Measurements from ENCODE around the gene RBM5. TPM values are rescaled to one million over a fixed set of nuclear protein-coding genes. Genes with fewer than 3 reads are reported as not detected.
A peak's percentile ranks its signal among the peaks of the same experiment; 100 is the strongest.

The RBM5 gene
- total and polyA plus RNA-seq, 2 experiments from 2014 or later, result 44.9 to 111 TPM

GRCh38 chr3:50057756-50058155 lies 31.0 kb upstream of the RBM5 start:
- H2AFZ ChIP-seq, result no peak overlapping the region

More at GRCh38 chr3:50057756-50058155, 31.0 kb upstream of the RBM5 start:
- peaks cover 43% of the 10 kb centered on the region for H3K36me3 ChIP-seq (ENCODE audit: insufficient read depth)
- no peak for DNase-seq (ENCODE audit: low spot score)
- ATAC-seq, result no peak
- H4K20me1 ChIP-seq (replicated peaks; ENCODE audit: insufficient read depth), result peaks cover 10% of the 10 kb centered on the region; the same call in 1 of the 2 replicates
- H3K4me3 ChIP-seq, result no peak overlapping the region
- no peaks in the 10 kb centered on the region for H3K79me2 ChIP-seq (replicated peaks; ENCODE audit: insufficient read depth)
- TF ChIP-seq, protein P1, sequence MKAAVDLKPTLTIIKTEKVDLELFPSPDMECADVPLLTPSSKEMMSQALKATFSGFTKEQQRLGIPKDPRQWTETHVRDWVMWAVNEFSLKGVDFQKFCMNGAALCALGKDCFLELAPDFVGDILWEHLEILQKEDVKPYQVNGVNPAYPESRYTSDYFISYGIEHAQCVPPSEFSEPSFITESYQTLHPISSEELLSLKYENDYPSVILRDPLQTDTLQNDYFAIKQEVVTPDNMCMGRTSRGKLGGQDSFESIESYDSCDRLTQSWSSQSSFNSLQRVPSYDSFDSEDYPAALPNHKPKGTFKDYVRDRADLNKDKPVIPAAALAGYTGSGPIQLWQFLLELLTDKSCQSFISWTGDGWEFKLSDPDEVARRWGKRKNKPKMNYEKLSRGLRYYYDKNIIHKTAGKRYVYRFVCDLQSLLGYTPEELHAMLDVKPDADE (IDR thresholded peaks at IDR 0.05), result no peak
- TF ChIP-seq ZNF462 (CRISPR knock-in tag; IDR thresholded peaks at IDR 0.05) (no peak), CREB1 (CRISPR knock-in tag; IDR thresholded peaks at IDR 0.05; ENCODE audit: low read depth) (no peak), STAT1 (IDR thresholded peaks at IDR 0.05; ENCODE audit: unreplicated experiment) (no peak), JUNB (IDR thresholded peaks at IDR 0.05; ENCODE audit: unreplicated experiment) (no peak), ZNF331 (CRISPR knock-in tag; IDR thresholded peaks at IDR 0.05; ENCODE audit: low read depth) (no peak), EZH2 (IDR thresholded peaks at IDR 0.05; ENCODE audit: low read depth, unreplicated experiment) (no peak), EZH2phosphoT487 (IDR thresholded peaks at IDR 0.05; ENCODE audit: unreplicated experiment) (no peak), POLR2AphosphoS5 (IDR thresholded peaks at IDR 0.05; ENCODE audit: low read depth) (no peak), NANOG (IDR thresholded peaks at IDR 0.05; ENCODE audit: borderline replicate concordance) (no peak), CTCF (conservative IDR thresholded peaks at IDR 0.05; ENCODE audit: low read depth in 2 of 2) (no peak), ZNF114 (CRISPR knock-in tag; IDR thresholded peaks at IDR 0.05) (no peak)
- TF ChIP-seq, protein P2, sequence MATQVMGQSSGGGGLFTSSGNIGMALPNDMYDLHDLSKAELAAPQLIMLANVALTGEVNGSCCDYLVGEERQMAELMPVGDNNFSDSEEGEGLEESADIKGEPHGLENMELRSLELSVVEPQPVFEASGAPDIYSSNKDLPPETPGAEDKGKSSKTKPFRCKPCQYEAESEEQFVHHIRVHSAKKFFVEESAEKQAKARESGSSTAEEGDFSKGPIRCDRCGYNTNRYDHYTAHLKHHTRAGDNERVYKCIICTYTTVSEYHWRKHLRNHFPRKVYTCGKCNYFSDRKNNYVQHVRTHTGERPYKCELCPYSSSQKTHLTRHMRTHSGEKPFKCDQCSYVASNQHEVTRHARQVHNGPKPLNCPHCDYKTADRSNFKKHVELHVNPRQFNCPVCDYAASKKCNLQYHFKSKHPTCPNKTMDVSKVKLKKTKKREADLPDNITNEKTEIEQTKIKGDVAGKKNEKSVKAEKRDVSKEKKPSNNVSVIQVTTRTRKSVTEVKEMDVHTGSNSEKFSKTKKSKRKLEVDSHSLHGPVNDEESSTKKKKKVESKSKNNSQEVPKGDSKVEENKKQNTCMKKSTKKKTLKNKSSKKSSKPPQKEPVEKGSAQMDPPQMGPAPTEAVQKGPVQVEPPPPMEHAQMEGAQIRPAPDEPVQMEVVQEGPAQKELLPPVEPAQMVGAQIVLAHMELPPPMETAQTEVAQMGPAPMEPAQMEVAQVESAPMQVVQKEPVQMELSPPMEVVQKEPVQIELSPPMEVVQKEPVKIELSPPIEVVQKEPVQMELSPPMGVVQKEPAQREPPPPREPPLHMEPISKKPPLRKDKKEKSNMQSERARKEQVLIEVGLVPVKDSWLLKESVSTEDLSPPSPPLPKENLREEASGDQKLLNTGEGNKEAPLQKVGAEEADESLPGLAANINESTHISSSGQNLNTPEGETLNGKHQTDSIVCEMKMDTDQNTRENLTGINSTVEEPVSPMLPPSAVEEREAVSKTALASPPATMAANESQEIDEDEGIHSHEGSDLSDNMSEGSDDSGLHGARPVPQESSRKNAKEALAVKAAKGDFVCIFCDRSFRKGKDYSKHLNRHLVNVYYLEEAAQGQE (IDR thresholded peaks at IDR 0.05; ENCODE audit: unreplicated experiment), result no peak
- peak overlapping the region; percentile 69; the same call in 1 of the 2 replicates for H3K27ac ChIP-seq (ENCODE audit: low read depth)
- no peaks in the 10 kb centered on the region for H3K4me1 Mint-ChIP-seq
- H3K4me3 Mint-ChIP-seq, result no peak overlapping the region
- H3K36me3 Mint-ChIP-seq (ENCODE audit: low read depth), result peaks cover 66% of the 10 kb centered on the region
- H3K9me3 Mint-ChIP-seq, result no peaks in the 10 kb centered on the region
- no peak overlapping the region for H3K4me2 ChIP-seq
- no peaks in the 10 kb centered on the region for H3K9me2 ChIP-seq (ENCODE audit: insufficient read depth)
- peaks cover under 1% of the 10 kb centered on the region for H3K27me3 Mint-ChIP-seq (ENCODE audit: insufficient read depth, low read depth, poor library complexity)
- H3K4me1 ChIP-seq (ENCODE audit: insufficient read depth), result no peaks in the 10 kb centered on the region
- H3K27ac Mint-ChIP-seq, result no peak overlapping the region
- H3F3A ChIP-seq (replicated peaks; ENCODE audit: low read depth), result peaks cover 15% of the 10 kb centered on the region; the same call in 1 of the 2 replicates
- H3K27me3 ChIP-seq (ENCODE audit: insufficient read depth), result no peaks in the 10 kb centered on the region
